Panc1 (cell line): Measurements from ENCODE around the gene CDKN2D. TPM values are rescaled to one million over a fixed set of nuclear protein-coding genes. Genes with fewer than 3 reads are reported as not detected.
A peak's percentile ranks its signal among the peaks of the same experiment; 100 is the strongest.

ENCODE experiments used
- ATAC-seq: fragments of 200-7000 bp; cut with Tn5 transposase; 2 replicates; pipeline ENCODE4 v1.9.1; 2020; ENCODE audit warnings: mild to moderate bottlenecking, moderate library complexity
- BruUV-seq: library from RNA; stranded (reverse); fragments of 400-500 nt; replicated peaks from 2 replicates; lab custom pipeline; 2021; lab: Mats Ljungman, UMichigan
- CTCF ChIA-PET: fragments of 300-600 bp; sonication (Branson Sonifier 250); formaldehyde crosslinking; loops from one replicate; lab custom pipeline; 2022; ENCODE audit warnings: antibody characterized with exemption; lab: Charles Lee
- POLR2A ChIA-PET: fragments of 300-600 bp; sonication (Branson Sonifier 250); formaldehyde crosslinking; loops from one replicate; lab custom pipeline; 2022; ENCODE audit warnings: antibody characterized with exemption; lab: Charles Lee
- DNase-seq: peaks from one replicate; pipeline ENCODE4 v3.0.0-alpha.2; 2010; ENCODE audit warnings: low read depth, low spot score
- H3K27ac ChIP-seq: 2 replicates; pipeline ENCODE4 v1.5.1; 2011; ENCODE audit warnings: mild to moderate bottlenecking, low read length, inconsistent platforms
- H3K27me3 ChIP-seq: fragments of 200-500 bp; sonication (Bioruptor generic); 2 replicates; pipeline ENCODE4 v1.6.0; 2014; ENCODE audit warnings: low read length, inconsistent platforms; ENCODE audit not compliant: control insufficient read depth, insufficient read depth
- H3K36me3 ChIP-seq: fragments of 200-500 bp; sonication (Bioruptor generic); 2 replicates; pipeline ENCODE4 v1.5.1; 2014; ENCODE audit warnings: inconsistent platforms, mild to moderate bottlenecking, low read length, moderate library complexity; ENCODE audit not compliant: control insufficient read depth, insufficient read depth
- H3K4me1 ChIP-seq: 2 replicates; pipeline ENCODE4 v1.5.1; 2011; ENCODE audit warnings: inconsistent platforms, mild to moderate bottlenecking, low read length, moderate library complexity; ENCODE audit not compliant: control insufficient read depth, insufficient read depth
- H3K4me3 ChIP-seq, 2 experiments: 2 replicates each; pipeline ENCODE4 v1.5.1; 2011 to 2012; ENCODE audit warnings: low read depth in 2 of 2, low read length in 2 of 2, mild to moderate bottlenecking in 2 of 2, inconsistent platforms in 1 of 2, moderate library complexity in 1 of 2
- H3K9me3 ChIP-seq: fragments of 200-500 bp; sonication (Bioruptor generic); 2 replicates; pipeline ENCODE4 v1.5.1; 2014; ENCODE audit warnings: low read depth, mild to moderate bottlenecking, inconsistent platforms, low read length, moderate library complexity; ENCODE audit not compliant: control insufficient read depth, insufficient read depth
- POLR2AphosphoS5 ChIP-seq: IDR thresholded peaks from 2 replicates; pipeline ENCODE4 v1.6.1; 2012; ENCODE audit warnings: mild to moderate bottlenecking, low read depth, low read length, moderate library complexity
- SIN3A ChIP-seq: IDR thresholded peaks from 2 replicates; pipeline ENCODE4 v1.6.1; 2012; ENCODE audit warnings: low read depth, mild to moderate bottlenecking, low read length, moderate library complexity, borderline replicate concordance; ENCODE audit not compliant: insufficient read depth
- TCF7L2 ChIP-seq: IDR thresholded peaks from 2 replicates; pipeline ENCODE4 v1.6.1; 2011; ENCODE audit warnings: mild to moderate bottlenecking, low read depth, low read length, inconsistent platforms
- in situ Hi-C: cut with HindIII; loops from 2 replicates; pipeline ENCODE4 v1.10.0; 2016; ENCODE audit warnings: low sequenced_read_pairs, low pct_unique_long_range_greater_than_20kb
- intact Hi-C: fragments of 100-400 bp; cut with micrococcal nuclease; formaldehyde crosslinking; loops from one replicate; pipeline ENCODE4 v1.10.0; 2022; ENCODE audit not compliant: unreplicated experiment
- total RNA-seq: library from RNA; stranded (reverse); gene quantifications from one replicate; pipeline ENCODE4 v1.2.1, GENCODE V29; 2021; ENCODE audit not compliant: unreplicated experiment
- TF ChIP-seq, protein P1 (sequence below), 2 experiments: IDR thresholded peaks; 2 replicates each; pipeline ENCODE4 v1.6.1; 2011 to 2012; ENCODE audit warnings: low read depth in 2 of 2, control low read depth in 1 of 2, low read length in 1 of 2, mild to moderate bottlenecking in 1 of 2, moderate library complexity in 1 of 2; ENCODE audit not compliant: insufficient read depth in 1 of 2
- TF ChIP-seq, protein P2 (sequence below): fragments of 450-650 bp; IDR thresholded peaks from 2 replicates; pipeline ENCODE4 v1.5.1; 2017; ENCODE audit warnings: mild to moderate bottlenecking

CDKN2D gene
- total RNA-seq, 1 experiment from 2014 or later = 7.3 TPM

DNA sequence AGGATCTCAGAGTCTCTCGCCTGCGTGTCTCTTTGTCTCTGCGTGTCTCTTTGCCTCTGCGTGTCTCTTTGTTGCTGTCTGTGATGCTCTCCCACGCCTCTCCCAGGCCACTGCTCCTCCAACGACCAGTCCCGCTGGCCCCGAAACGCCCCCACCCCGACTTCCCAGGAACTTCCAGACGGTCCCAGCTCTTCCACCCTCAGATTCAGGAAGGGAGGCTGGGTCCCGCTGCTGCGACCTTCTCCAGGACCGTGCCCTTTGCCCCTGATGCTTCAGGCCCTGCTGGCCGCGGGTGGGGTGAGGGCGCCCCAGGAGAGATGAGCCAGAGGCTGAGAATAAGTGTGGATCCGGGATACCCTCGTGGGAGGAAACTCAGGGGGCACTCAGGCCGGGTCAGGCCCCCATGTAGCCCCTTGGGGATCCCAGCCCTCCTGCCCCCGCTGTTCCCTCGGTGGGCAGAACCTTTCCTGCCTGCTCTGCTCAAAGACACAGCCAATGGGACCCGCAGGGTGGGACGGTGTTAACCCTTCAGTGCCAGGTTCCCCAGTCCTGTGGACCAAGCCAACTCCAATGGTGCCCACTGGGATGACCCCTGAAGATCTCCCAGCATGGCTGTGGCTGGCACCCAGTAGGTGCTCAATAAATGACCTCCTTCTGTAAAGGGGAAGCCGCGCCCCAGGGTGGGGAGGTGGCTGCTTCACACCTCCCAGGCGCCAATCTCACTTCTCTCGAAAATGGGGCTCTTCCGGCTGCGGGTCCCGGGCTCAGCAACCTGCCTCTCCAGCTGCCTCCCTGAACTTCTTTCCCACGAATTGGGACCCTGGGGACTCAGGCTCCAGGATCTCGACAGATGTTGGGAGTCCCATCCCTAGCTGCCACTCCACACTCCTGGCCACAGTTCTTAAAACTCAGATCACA, 50.1 kb downstream of the CDKN2D start:
- POLR2A ChIA-PET = interaction anchor here (0.6 kb wide), 1 partner anchor 16 kb away, joined by 14 read pairs; no protein-coding TSS in a partner anchor
- intact Hi-C loops (no loop called here), in situ Hi-C loops (no loop called here)
- no peaks in the 10 kb centered on the region for H3K9me3 ChIP-seq
- BruUV-seq = no TSS peak
- DNase-seq (no peak), ATAC-seq (peak; percentile 20; the same call in 1 of the 2 replicates)
- peak overlapping the region; percentile 44; the same call in 1 of the 2 replicates for H3K27ac ChIP-seq
- CTCF ChIA-PET = interaction anchor here (0.6 kb wide), 1 partner anchor 129 kb away, joined by 5 read pairs; no protein-coding TSS in a partner anchor
- no peaks in the 10 kb centered on the region; the same call in 1 of the 2 replicates for H3K36me3 ChIP-seq
- TF ChIP-seq TCF7L2 = no peak
- TF ChIP-seq, protein P1, sequence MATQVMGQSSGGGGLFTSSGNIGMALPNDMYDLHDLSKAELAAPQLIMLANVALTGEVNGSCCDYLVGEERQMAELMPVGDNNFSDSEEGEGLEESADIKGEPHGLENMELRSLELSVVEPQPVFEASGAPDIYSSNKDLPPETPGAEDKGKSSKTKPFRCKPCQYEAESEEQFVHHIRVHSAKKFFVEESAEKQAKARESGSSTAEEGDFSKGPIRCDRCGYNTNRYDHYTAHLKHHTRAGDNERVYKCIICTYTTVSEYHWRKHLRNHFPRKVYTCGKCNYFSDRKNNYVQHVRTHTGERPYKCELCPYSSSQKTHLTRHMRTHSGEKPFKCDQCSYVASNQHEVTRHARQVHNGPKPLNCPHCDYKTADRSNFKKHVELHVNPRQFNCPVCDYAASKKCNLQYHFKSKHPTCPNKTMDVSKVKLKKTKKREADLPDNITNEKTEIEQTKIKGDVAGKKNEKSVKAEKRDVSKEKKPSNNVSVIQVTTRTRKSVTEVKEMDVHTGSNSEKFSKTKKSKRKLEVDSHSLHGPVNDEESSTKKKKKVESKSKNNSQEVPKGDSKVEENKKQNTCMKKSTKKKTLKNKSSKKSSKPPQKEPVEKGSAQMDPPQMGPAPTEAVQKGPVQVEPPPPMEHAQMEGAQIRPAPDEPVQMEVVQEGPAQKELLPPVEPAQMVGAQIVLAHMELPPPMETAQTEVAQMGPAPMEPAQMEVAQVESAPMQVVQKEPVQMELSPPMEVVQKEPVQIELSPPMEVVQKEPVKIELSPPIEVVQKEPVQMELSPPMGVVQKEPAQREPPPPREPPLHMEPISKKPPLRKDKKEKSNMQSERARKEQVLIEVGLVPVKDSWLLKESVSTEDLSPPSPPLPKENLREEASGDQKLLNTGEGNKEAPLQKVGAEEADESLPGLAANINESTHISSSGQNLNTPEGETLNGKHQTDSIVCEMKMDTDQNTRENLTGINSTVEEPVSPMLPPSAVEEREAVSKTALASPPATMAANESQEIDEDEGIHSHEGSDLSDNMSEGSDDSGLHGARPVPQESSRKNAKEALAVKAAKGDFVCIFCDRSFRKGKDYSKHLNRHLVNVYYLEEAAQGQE (IDR thresholded peaks at IDR 0.05; ENCODE audit: insufficient read depth in 1 of 2, low read depth in 2 of 2, low read length in 1 of 2) = no peak
- no peak for TF ChIP-seq SIN3A
- no peak for TF ChIP-seq POLR2AphosphoS5
- TF ChIP-seq, protein P2, sequence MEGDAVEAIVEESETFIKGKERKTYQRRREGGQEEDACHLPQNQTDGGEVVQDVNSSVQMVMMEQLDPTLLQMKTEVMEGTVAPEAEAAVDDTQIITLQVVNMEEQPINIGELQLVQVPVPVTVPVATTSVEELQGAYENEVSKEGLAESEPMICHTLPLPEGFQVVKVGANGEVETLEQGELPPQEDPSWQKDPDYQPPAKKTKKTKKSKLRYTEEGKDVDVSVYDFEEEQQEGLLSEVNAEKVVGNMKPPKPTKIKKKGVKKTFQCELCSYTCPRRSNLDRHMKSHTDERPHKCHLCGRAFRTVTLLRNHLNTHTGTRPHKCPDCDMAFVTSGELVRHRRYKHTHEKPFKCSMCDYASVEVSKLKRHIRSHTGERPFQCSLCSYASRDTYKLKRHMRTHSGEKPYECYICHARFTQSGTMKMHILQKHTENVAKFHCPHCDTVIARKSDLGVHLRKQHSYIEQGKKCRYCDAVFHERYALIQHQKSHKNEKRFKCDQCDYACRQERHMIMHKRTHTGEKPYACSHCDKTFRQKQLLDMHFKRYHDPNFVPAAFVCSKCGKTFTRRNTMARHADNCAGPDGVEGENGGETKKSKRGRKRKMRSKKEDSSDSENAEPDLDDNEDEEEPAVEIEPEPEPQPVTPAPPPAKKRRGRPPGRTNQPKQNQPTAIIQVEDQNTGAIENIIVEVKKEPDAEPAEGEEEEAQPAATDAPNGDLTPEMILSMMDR = no peak
- peak overlapping the region; percentile 59 to 76; a peak in 3 of 4 replicates for H3K4me3 ChIP-seq
- H3K27me3 ChIP-seq = no peaks in the 10 kb centered on the region
- H3K4me1 ChIP-seq = peaks cover 13% of the 10 kb centered on the region

DNA sequence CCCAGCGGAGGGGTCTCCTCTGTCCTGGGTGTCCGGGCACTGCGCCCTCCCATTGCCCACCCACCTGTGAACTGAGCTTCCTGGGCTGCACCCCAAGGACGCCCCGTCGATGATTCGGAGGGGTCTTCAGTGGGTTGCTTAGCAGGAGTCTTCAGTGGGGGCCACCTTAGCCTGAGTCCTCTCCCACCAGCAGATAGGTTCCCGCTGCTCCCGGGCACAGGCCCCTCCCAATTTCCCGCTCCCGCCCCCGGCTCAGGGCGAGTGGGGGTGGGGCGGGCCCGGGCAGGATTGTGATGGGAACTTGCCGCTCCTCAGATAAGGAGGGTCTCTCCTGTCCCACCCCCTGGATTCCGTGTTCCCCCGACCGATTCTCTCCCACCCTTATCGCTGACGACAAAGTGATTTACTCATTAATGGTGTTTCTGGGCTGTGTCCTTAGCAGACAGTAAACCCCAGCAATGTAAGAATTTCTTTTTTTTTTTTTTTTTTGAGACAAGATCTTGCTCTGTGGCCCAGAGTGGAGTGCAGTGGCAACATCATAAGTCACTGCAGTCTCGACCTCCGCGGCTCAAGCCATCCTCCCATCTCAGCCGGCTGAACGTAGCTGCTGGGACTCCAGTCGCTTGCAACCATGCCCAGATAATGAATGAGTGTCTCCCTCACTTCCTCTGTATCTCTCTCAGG, 50.9 kb downstream of the CDKN2D start:
- H3K27me3 ChIP-seq = no peaks in the 10 kb centered on the region
- peak overlapping the region; percentile 59 to 76 for H3K4me3 ChIP-seq
- intact Hi-C loops (no loop called here), in situ Hi-C loops (no loop called here)
- ATAC-seq = peak; percentile 82
- ChIA-PET POLR2A (no interaction called here), CTCF (interaction anchor here (0.5 to 0.6 kb wide), 2 partner anchors 24 to 130 kb away, joined by 3 to 5 read pairs; no protein-coding TSS in a partner anchor)
- TF ChIP-seq, protein P2 = no peak
- TF ChIP-seq TCF7L2 (no peak), SIN3A (no peak), POLR2AphosphoS5 (no peak)
- TF ChIP-seq, protein P1 (IDR thresholded peaks at IDR 0.05; ENCODE audit: insufficient read depth in 1 of 2, low read depth in 2 of 2, low read length in 1 of 2) = no peak
- no peak for DNase-seq
- no peaks in the 10 kb centered on the region; the same call in 1 of the 2 replicates for H3K36me3 ChIP-seq
- H3K4me1 ChIP-seq = peaks cover 13% of the 10 kb centered on the region
- no peaks in the 10 kb centered on the region for H3K9me3 ChIP-seq
- no TSS peak for BruUV-seq
- peak overlapping the region; percentile 59 for H3K27ac ChIP-seq
